GF-D8 (cell line): ENCODE measurements around the gene MAFF.
A peak's percentile ranks its signal among the peaks of the same experiment; 100 is the strongest.
"Not testable (repeated sequence)": the region's sequence is repeated elsewhere in the genome, so short reads cannot be mapped to it uniquely, and the experiment has no call there.

ENCODE experiments used
- DNase-seq: peaks from one replicate; lab custom pipeline; 2025; lab: John Stamatoyannopoulos, UW

MAFF gene

GRCh38 chr22:38223289-38223960 lies 21.6 kb downstream of the MAFF start:
- DNase-seq, result no peak

GRCh38 chr22:38226853-38227649 lies 25.3 kb downstream of the MAFF start:
- DNase-seq, result no peak

- no peak for DNase-seq
Observed at GRCh38 chr22:38228326-38228872, 26.6 kb downstream of the MAFF start.

- no peak for DNase-seq
Observed at GRCh38 chr22:38228873-38229740, 27.3 kb downstream of the MAFF start.

GRCh38 chr22:38230108-38230825 lies 28.5 kb downstream of the MAFF start:
- peak; percentile 73 for DNase-seq

GRCh38 chr22:38230916-38231315 lies 29.1 kb downstream of the MAFF start:
- no peak for DNase-seq

GRCh38 chr22:38232196-38232595 lies 30.4 kb downstream of the MAFF start:
- no peak for DNase-seq

GRCh38 chr22:38233427-38233826 lies 31.6 kb downstream of the MAFF start:
- DNase-seq, result no peak

GRCh38 chr22:38233856-38234255 lies 32.1 kb downstream of the MAFF start:
- not testable (repeated sequence) for DNase-seq

- DNase-seq, result no peak
Observed at GRCh38 chr22:38235240-38235850, 33.6 kb downstream of the MAFF start.

- no peak for DNase-seq
Observed at GRCh38 chr22:38236786-38237185, 35.0 kb downstream of the MAFF start.

GRCh38 chr22:38238519-38239071 lies 36.8 kb downstream of the MAFF start:
- no peak for DNase-seq

GRCh38 chr22:38239101-38239761 lies 37.4 kb downstream of the MAFF start:
- DNase-seq, result no peak

GRCh38 chr22:38240734-38241252 lies 39.0 kb downstream of the MAFF start:
- DNase-seq, result no peak

- no peak for DNase-seq
Observed at GRCh38 chr22:38243007-38243765, 41.4 kb downstream of the MAFF start.

GRCh38 chr22:38244106-38244505 lies 42.3 kb downstream of the MAFF start:
- DNase-seq, result no peak

- DNase-seq, result no peak
Observed at GRCh38 chr22:38246046-38246658, 44.4 kb downstream of the MAFF start.

- no peak for DNase-seq
Observed at GRCh38 chr22:38246692-38247091, 44.9 kb downstream of the MAFF start.

- no peak for DNase-seq
Observed at GRCh38 chr22:38247713-38248112, 45.9 kb downstream of the MAFF start.
